Keratinocyte (primary cell): Measurements from ENCODE around the gene ACSM2B. TPM values are rescaled to one million over a fixed set of nuclear protein-coding genes. Genes with fewer than 3 reads are reported as not detected.
"Not testable (repeated sequence)": the region's sequence is repeated elsewhere in the genome, so short reads cannot be mapped to it uniquely, and the experiment has no call there.

Experiments
- DNase-seq: peaks from one replicate; pipeline ENCODE4 v3.0.0-alpha.2; 2011; ENCODE audit warnings: low read depth, missing footprints, low spot score
- FAIRE-seq: peaks from 2 replicates; lab custom pipeline; 2011; peaks lifted over from hg19 to GRCh38; lab: Jason Lieb, UNC
- H2AFZ ChIP-seq: 2 replicates; pipeline ENCODE4 v1.6.0; 2012; ENCODE audit warnings: low read length, control low read depth, inconsistent platforms; ENCODE audit not compliant: control insufficient read depth
- H3K27ac ChIP-seq: 2 replicates; pipeline ENCODE4 v1.5.1; 2011; ENCODE audit warnings: low read length; ENCODE audit not compliant: control insufficient read depth, insufficient read depth
- H3K27me3 ChIP-seq: 3 replicates; pipeline ENCODE4 v1.6.0; 2011; ENCODE audit warnings: low read length; ENCODE audit not compliant: control insufficient read depth, insufficient read depth; ENCODE audit errors: extremely low read depth
- H3K36me3 ChIP-seq, 2 experiments: 2 replicates in 1 of 2; 3 replicates in 1 of 2; pipeline ENCODE4 v1.5.1; 2011; ENCODE audit warnings: low read length in 2 of 2, mild to moderate bottlenecking in 1 of 2; ENCODE audit not compliant: control insufficient read depth in 2 of 2, insufficient read depth in 2 of 2; ENCODE audit errors: extremely low read depth in 1 of 2
- H3K4me1 ChIP-seq: 3 replicates; pipeline ENCODE4 v1.5.1; 2011; ENCODE audit warnings: low read length; ENCODE audit not compliant: control insufficient read depth, insufficient read depth; ENCODE audit errors: extremely low read depth
- H3K4me2 ChIP-seq: 3 replicates; pipeline ENCODE4 v1.6.0; 2011; ENCODE audit warnings: low read depth, low read length; ENCODE audit not compliant: control insufficient read depth, insufficient read depth; ENCODE audit errors: extremely low read depth
- H3K4me3 ChIP-seq, 3 experiments: fragments of 200-600 bp in 1 of 3; sonication (generic) in 1 of 3; 2 replicates in 2 of 3; 3 replicates in 1 of 3; pipeline ENCODE4 v1.5.1; 2011 to 2016; ENCODE audit warnings: low read length in 3 of 3, mild to moderate bottlenecking in 3 of 3, control low read depth in 2 of 3, inconsistent platforms in 1 of 3, low read depth in 1 of 3, mixed read lengths in 1 of 3, mixed run types in 1 of 3, moderate library complexity in 1 of 3; ENCODE audit not compliant: control insufficient read depth in 2 of 3, insufficient read depth in 2 of 3; ENCODE audit errors: extremely low read depth in 1 of 3
- H3K79me2 ChIP-seq: 2 replicates; pipeline ENCODE4 v1.6.0; 2012; ENCODE audit warnings: low read length; ENCODE audit not compliant: control insufficient read depth, insufficient read depth
- H3K9ac ChIP-seq: 3 replicates; pipeline ENCODE4 v1.6.0; 2011; ENCODE audit warnings: low read length; ENCODE audit not compliant: control insufficient read depth, insufficient read depth; ENCODE audit errors: extremely low read depth
- H3K9me1 ChIP-seq: 3 replicates; pipeline ENCODE4 v1.6.0; 2011; ENCODE audit warnings: low read length; ENCODE audit not compliant: control insufficient read depth, insufficient read depth; ENCODE audit errors: extremely low read depth
- H3K9me3 ChIP-seq: 2 replicates; pipeline ENCODE4 v1.5.1; 2012; ENCODE audit warnings: low read depth, low read length; ENCODE audit not compliant: control insufficient read depth
- H4K20me1 ChIP-seq: 3 replicates; pipeline ENCODE4 v1.6.0; 2011; ENCODE audit warnings: low read length; ENCODE audit not compliant: control insufficient read depth, insufficient read depth; ENCODE audit errors: extremely low read depth
- dilution Hi-C: fragments of 300-500 bp; cut with MboI; formaldehyde crosslinking; loops from one replicate; pipeline ENCODE4 v1.7.0; 2020; ENCODE audit warnings: low sequenced_read_pairs; ENCODE audit not compliant: extremely low pct_ligation_motif_present
- polyA plus RNA-seq, 5 experiments: library from polyadenylated mRNA; depleted of rRNA in 3 of 5; stranded (reverse) in 3 of 5; stranded (forward) in 1 of 5; unstranded in 1 of 5; fragments of >200 nt; gene quantifications; 1 replicate in 1 of 5; 2 replicates in 3 of 5; 3 replicates in 1 of 5; pipeline versions ENCODE4 v1.2.1 to v1.2.3, GENCODE V29; 2011 to 2012; ENCODE audit warnings: missing spikeins in 2 of 5, low read depth in 1 of 5, low replicate concordance in 1 of 5

The ACSM2B gene
- polyA plus RNA-seq, 1 donor (not counting 4 experiments of a cell fraction or from before 2014, with no cell fraction given) = not detected

GRCh38 chr16:20589486-20589885 is 13.3 kb upstream of the ACSM2B start:
- H2AFZ ChIP-seq, H3K4me1 ChIP-seq, H3K36me3 ChIP-seq, DNase-seq, H3K4me3 ChIP-seq, H3K9me1 ChIP-seq, H4K20me1 ChIP-seq, H3K9ac ChIP-seq, H3K4me2 ChIP-seq, H3K9me3 ChIP-seq, H3K27me3 ChIP-seq, FAIRE-seq, H3K79me2 ChIP-seq, H3K27ac ChIP-seq, dilution Hi-C loops: not testable (repeated sequence)

- H4K20me1 ChIP-seq, H3K27me3 ChIP-seq, H3K9me1 ChIP-seq, dilution Hi-C loops, FAIRE-seq, H3K27ac ChIP-seq, H2AFZ ChIP-seq, H3K4me1 ChIP-seq, H3K9me3 ChIP-seq, H3K36me3 ChIP-seq, H3K4me3 ChIP-seq, DNase-seq, H3K79me2 ChIP-seq, H3K9ac ChIP-seq, H3K4me2 ChIP-seq: not testable (repeated sequence)
Observed at GRCh38 chr16:20587645-20588074, 11.5 kb upstream of the ACSM2B start.

- H3K27ac ChIP-seq, FAIRE-seq, H3K4me3 ChIP-seq, H3K4me1 ChIP-seq, H3K36me3 ChIP-seq, H3K9ac ChIP-seq, dilution Hi-C loops, H2AFZ ChIP-seq, H4K20me1 ChIP-seq, H3K79me2 ChIP-seq, H3K9me3 ChIP-seq, DNase-seq, H3K27me3 ChIP-seq, H3K4me2 ChIP-seq, H3K9me1 ChIP-seq: not testable (repeated sequence)
Observed at GRCh38 chr16:20586716-20587115, 10.5 kb upstream of the ACSM2B start.

- H3K9me1 ChIP-seq, H3K4me3 ChIP-seq, H3K36me3 ChIP-seq, H3K4me2 ChIP-seq, DNase-seq, FAIRE-seq, H3K27me3 ChIP-seq, H3K27ac ChIP-seq, H3K9ac ChIP-seq, H4K20me1 ChIP-seq, dilution Hi-C loops, H3K79me2 ChIP-seq, H3K9me3 ChIP-seq, H2AFZ ChIP-seq, H3K4me1 ChIP-seq: not testable (repeated sequence)
Observed at GRCh38 chr16:20586112-20586511, 9.9 kb upstream of the ACSM2B start.

GRCh38 chr16:20580487-20581259 is 4.5 kb upstream of the ACSM2B start:
- H3K4me1 ChIP-seq, H4K20me1 ChIP-seq, H3K36me3 ChIP-seq, H3K9me1 ChIP-seq, H3K4me2 ChIP-seq, H2AFZ ChIP-seq, dilution Hi-C loops, H3K4me3 ChIP-seq, DNase-seq, H3K9me3 ChIP-seq, H3K79me2 ChIP-seq, H3K9ac ChIP-seq, H3K27me3 ChIP-seq, H3K27ac ChIP-seq, FAIRE-seq: not testable (repeated sequence)
